HepG2 (cell line): ENCODE data around the gene MZF1. TPM values are rescaled to one million over a fixed set of nuclear protein-coding genes. Genes with fewer than 3 reads are reported as not detected.

Source experiments
- FOXC1 ChIP-seq: sonication (generic); formaldehyde crosslinking; IDR thresholded peaks from 2 replicates; pipeline ENCODE4 v1.8.0; 2022; ENCODE audit warnings: mild to moderate bottlenecking, missing genetic modification reagents, borderline replicate concordance
- KDM5A ChIP-seq: fragments of 200-600 bp; sonication (generic); IDR thresholded peaks from 2 replicates; pipeline ENCODE4 v1.7.0; 2018; ENCODE audit warnings: antibody characterized with exemption, mild to moderate bottlenecking, low read length, borderline replicate concordance
- KMT2B ChIP-seq: IDR thresholded peaks from 2 replicates; pipeline ENCODE4 v1.6.1; 2016; ENCODE audit warnings: missing genetic modification reagents, missing compliant biosample characterization
- ZC3H13 ChIP-seq: sonication (generic); formaldehyde crosslinking; IDR thresholded peaks from 2 replicates; pipeline ENCODE4 v1.8.1; 2023; ENCODE audit warnings: mild to moderate bottlenecking, missing genetic modification reagents, moderate library complexity
- polyA plus RNA-seq, 8 experiments: library from polyadenylated mRNA; depleted of rRNA in 3 of 8; stranded (reverse) in 7 of 8; unstranded in 1 of 8; fragments of >200 nt; fragmentation: Illumina TruSeq in 4 of 8; extraction: Trizol in 4 of 8; gene quantifications; 2 replicates each; pipeline versions ENCODE4 v1.2.1 to v1.2.3, GENCODE V29; 2011 to 2016; ENCODE audit warnings: low read depth in 4 of 8, missing spikeins in 1 of 8, mixed read lengths in 1 of 8; ENCODE audit not compliant: insufficient read depth in 1 of 8
- total RNA-seq, 5 experiments: library from RNA; depleted of rRNA; stranded (reverse); fragments of >200 nt; fragmentation: Illumina TruSeq; extraction: Trizol; gene quantifications; 2 replicates each; pipeline ENCODE4 v1.2.3, GENCODE V29; 2016; ENCODE audit warnings: low read depth in 1 of 5
- TF ChIP-seq, protein P1 (sequence below): sonication (generic); formaldehyde crosslinking; IDR thresholded peaks from 2 replicates; pipeline ENCODE4 v1.8.1; 2023; ENCODE audit warnings: mild to moderate bottlenecking, missing genetic modification reagents
- TF ChIP-seq, protein P2 (sequence below): sonication (generic); formaldehyde crosslinking; IDR thresholded peaks from 2 replicates; pipeline ENCODE4 v1.8.0; 2022; ENCODE audit warnings: mild to moderate bottlenecking, missing genetic modification reagents; ENCODE audit not compliant: insufficient replicate concordance
- TF ChIP-seq, protein P3 (sequence below): sonication (generic); formaldehyde crosslinking; IDR thresholded peaks from 2 replicates; pipeline ENCODE4 v1.4.0; 2020; ENCODE audit warnings: mild to moderate bottlenecking, missing genetic modification reagents
- TF ChIP-seq, protein P4 (sequence below): IDR thresholded peaks from 2 replicates; pipeline ENCODE4 v1.6.1; 2016; ENCODE audit warnings: low read depth
- TF ChIP-seq, protein P5 (sequence below): sonication (generic); formaldehyde crosslinking; IDR thresholded peaks from 2 replicates; pipeline ENCODE4 v1.5.1; 2020; ENCODE audit warnings: missing genetic modification reagents, mild to moderate bottlenecking, borderline replicate concordance

Gene MZF1
- total and polyA plus RNA-seq, 2 of the 13 experiments (the other 11 are each of a cell fraction or from before 2014, with no cell fraction given), result 3.1 to 8.1 TPM

DNA sequence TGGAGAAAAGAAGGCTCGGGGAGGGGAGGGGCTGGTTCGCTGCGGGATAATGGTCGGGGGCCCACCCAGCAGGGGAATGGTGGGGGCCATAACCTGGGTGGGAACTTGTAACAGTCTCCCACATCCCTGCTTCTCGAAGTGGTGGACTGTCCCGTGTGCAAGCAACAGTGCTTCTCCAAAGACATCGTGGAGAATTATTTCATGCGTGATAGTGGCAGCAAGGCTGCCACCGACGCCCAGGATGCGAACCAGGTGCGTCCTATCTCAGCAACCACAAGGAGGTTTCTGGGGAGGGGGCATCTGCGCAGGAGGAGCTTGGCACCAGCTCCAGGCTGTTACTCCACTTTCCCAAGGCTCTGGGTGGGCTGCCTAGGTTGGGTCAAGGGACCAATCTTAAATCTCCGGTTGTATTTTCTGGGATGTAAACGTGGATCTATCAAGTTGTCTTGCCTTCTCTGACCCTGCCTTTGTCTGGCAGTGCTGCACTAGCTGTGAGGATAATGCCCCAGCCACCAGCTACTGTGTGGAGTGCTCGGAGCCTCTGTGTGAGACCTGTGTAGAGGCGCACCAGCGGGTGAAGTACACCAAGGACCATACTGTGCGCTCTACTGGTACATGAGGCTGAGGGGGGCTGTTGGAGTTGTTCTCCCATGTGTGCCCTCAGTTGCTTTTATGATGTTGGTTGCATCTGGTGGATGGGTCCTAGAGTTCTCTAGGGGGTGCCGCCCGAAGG is 27.7 kb downstream of the MZF1 start (continued):
- TF ChIP-seq, protein P1, sequence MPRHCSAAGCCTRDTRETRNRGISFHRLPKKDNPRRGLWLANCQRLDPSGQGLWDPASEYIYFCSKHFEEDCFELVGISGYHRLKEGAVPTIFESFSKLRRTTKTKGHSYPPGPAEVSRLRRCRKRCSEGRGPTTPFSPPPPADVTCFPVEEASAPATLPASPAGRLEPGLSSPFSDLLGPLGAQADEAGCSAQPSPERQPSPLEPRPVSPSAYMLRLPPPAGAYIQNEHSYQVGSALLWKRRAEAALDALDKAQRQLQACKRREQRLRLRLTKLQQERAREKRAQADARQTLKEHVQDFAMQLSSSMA (CRISPR knock-in tag), result peak; percentile 68; the same call in 1 of the 2 replicates
- TF ChIP-seq KDM5A (0 out of 2 replicates have a peak, but pooled peaks have one; percentile 11), KMT2B (CRISPR knock-in tag) (no peak), ZC3H13 (CRISPR knock-in tag) (0 out of 2 replicates have a peak, but pooled peaks have one; percentile 28), FOXC1 (CRISPR knock-in tag) (0 out of 2 replicates have a peak, but pooled peaks have one; percentile 15)
- TF ChIP-seq, protein P2, sequence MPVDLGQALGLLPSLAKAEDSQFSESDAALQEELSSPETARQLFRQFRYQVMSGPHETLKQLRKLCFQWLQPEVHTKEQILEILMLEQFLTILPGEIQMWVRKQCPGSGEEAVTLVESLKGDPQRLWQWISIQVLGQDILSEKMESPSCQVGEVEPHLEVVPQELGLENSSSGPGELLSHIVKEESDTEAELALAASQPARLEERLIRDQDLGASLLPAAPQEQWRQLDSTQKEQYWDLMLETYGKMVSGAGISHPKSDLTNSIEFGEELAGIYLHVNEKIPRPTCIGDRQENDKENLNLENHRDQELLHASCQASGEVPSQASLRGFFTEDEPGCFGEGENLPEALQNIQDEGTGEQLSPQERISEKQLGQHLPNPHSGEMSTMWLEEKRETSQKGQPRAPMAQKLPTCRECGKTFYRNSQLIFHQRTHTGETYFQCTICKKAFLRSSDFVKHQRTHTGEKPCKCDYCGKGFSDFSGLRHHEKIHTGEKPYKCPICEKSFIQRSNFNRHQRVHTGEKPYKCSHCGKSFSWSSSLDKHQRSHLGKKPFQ (CRISPR knock-in tag), result peak; percentile 45
- TF ChIP-seq, protein P3, sequence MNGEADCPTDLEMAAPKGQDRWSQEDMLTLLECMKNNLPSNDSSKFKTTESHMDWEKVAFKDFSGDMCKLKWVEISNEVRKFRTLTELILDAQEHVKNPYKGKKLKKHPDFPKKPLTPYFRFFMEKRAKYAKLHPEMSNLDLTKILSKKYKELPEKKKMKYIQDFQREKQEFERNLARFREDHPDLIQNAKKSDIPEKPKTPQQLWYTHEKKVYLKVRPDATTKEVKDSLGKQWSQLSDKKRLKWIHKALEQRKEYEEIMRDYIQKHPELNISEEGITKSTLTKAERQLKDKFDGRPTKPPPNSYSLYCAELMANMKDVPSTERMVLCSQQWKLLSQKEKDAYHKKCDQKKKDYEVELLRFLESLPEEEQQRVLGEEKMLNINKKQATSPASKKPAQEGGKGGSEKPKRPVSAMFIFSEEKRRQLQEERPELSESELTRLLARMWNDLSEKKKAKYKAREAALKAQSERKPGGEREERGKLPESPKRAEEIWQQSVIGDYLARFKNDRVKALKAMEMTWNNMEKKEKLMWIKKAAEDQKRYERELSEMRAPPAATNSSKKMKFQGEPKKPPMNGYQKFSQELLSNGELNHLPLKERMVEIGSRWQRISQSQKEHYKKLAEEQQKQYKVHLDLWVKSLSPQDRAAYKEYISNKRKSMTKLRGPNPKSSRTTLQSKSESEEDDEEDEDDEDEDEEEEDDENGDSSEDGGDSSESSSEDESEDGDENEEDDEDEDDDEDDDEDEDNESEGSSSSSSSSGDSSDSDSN, result peak; percentile 5; the same call in 1 of the 2 replicates
- TF ChIP-seq, protein P4, sequence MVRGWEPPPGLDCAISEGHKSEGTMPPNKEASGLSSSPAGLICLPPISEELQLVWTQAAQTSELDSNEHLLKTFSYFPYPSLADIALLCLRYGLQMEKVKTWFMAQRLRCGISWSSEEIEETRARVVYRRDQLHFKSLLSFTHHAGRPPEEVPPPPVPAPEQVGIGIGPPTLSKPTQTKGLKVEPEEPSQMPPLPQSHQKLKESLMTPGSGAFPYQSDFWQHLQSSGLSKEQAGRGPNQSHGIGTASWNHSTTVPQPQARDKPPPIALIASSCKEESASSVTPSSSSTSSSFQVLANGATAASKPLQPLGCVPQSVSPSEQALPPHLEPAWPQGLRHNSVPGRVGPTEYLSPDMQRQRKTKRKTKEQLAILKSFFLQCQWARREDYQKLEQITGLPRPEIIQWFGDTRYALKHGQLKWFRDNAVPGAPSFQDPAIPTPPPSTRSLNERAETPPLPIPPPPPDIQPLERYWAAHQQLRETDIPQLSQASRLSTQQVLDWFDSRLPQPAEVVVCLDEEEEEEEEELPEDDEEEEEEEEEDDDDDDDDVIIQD (CRISPR knock-in tag), result no peak
- TF ChIP-seq, protein P5, sequence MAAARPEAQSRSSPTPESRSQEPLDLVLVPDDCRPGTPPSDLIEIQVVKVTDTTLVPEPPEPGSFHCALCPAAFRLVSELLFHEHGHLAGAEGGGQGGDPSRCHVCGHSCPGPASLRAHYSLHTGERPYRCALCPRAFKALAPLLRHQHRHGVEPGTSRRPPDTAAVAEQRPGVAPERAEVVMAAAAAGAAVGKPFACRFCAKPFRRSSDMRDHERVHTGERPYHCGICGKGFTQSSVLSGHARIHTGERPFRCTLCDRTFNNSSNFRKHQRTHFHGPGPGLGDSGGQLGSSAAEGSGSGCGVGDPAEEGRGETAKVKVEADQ (CRISPR knock-in tag), result no peak
